PC-9 (cell line): Measurements from ENCODE around the gene MYL4. TPM values are rescaled to one million over a fixed set of nuclear protein-coding genes. Genes with fewer than 3 reads are reported as not detected.

ENCODE experiments used
- BruUV-seq: library from RNA; stranded (reverse); fragments of 400-500 nt; replicated peaks from 2 replicates; lab custom pipeline; 2021; lab: Mats Ljungman, UMichigan
- CTCF ChIA-PET: fragments of 300-600 bp; sonication (Branson Sonifier 250); formaldehyde crosslinking; loops from one replicate; lab custom pipeline; 2022; ENCODE audit warnings: antibody characterized with exemption; lab: Charles Lee
- POLR2A ChIA-PET: fragments of 300-600 bp; sonication (Branson Sonifier 250); formaldehyde crosslinking; loops from one replicate; lab custom pipeline; 2022; ENCODE audit warnings: antibody characterized with exemption; ENCODE audit not compliant: unreplicated experiment; lab: Charles Lee
- DNase-seq, 2 experiments: peaks; one replicate each; pipeline versions ENCODE4 v3.0.0 to v3.0.0-alpha.2; 2015 to 2022; ENCODE audit warnings: mixed read lengths in 1 of 2
- H2AFZ ChIP-seq: fragments of 200-600 bp; sonication (generic); 2 replicates; pipeline ENCODE4 v1.8.1; 2017; ENCODE audit warnings: antibody characterized with exemption
- H3F3A ChIP-seq: fragments of 200-600 bp; sonication (generic); 2 replicates; pipeline ENCODE4 v1.8.1; 2017; ENCODE audit warnings: antibody characterized with exemption, mild to moderate bottlenecking, low read depth; ENCODE audit not compliant: insufficient read depth
- H3K27ac ChIP-seq: fragments of 200-600 bp; sonication (generic); 2 replicates; pipeline ENCODE4 v1.6.1; 2016; ENCODE audit warnings: mixed run types
- H3K27me3 ChIP-seq: fragments of 200-600 bp; sonication (generic); 2 replicates; pipeline ENCODE4 v1.6.1; 2016; ENCODE audit warnings: low read depth, mixed run types; ENCODE audit not compliant: insufficient read depth
- H3K36me3 ChIP-seq: fragments of 200-600 bp; sonication (generic); 2 replicates; pipeline ENCODE4 v1.6.1; 2016; ENCODE audit warnings: low read depth, mixed run types
- H3K4me1 ChIP-seq: fragments of 200-600 bp; sonication (generic); replicated peaks from 2 replicates; pipeline ENCODE4 v1.6.1; 2016; ENCODE audit warnings: mixed run types; ENCODE audit not compliant: insufficient read depth
- H3K4me2 ChIP-seq: fragments of 200-600 bp; sonication (generic); 2 replicates; pipeline ENCODE4 v1.6.1; 2017; ENCODE audit warnings: mixed run types
- H3K4me3 ChIP-seq: fragments of 200-600 bp; sonication (generic); 2 replicates; pipeline ENCODE4 v1.6.1; 2016; ENCODE audit warnings: mixed run types
- H3K79me2 ChIP-seq: fragments of 200-600 bp; sonication (generic); 2 replicates; pipeline ENCODE4 v1.6.1; 2017; ENCODE audit warnings: low read depth, mixed run types
- H3K9me2 ChIP-seq: fragments of 200-600 bp; sonication (generic); 2 replicates; pipeline ENCODE4 v1.8.1; 2017; ENCODE audit warnings: mild to moderate bottlenecking; ENCODE audit not compliant: insufficient read depth
- H3K9me3 ChIP-seq: fragments of 200-600 bp; sonication (generic); 2 replicates; pipeline ENCODE4 v1.8.1; 2016; ENCODE audit warnings: low read depth; ENCODE audit not compliant: insufficient read depth
- H4K20me1 ChIP-seq: fragments of 200-600 bp; sonication (generic); 2 replicates; pipeline ENCODE4 v1.8.1; 2017; ENCODE audit not compliant: insufficient read depth
- EZH2 ChIP-seq: fragments of 200-600 bp; sonication (generic); IDR thresholded peaks from 2 replicates; pipeline ENCODE4 v1.8.0; 2017; ENCODE audit warnings: antibody characterized with exemption, low read depth
- intact Hi-C: fragments of 100-400 bp; cut with micrococcal nuclease; formaldehyde crosslinking; loops from one replicate; pipeline ENCODE4 v1.10.0; 2022; ENCODE audit not compliant: unreplicated experiment
- total RNA-seq: library from RNA; stranded (reverse); gene quantifications from 2 replicates; pipeline ENCODE4 v1.2.3, GENCODE V29; 2021
- TF ChIP-seq, protein P1 (sequence below): fragments of 200-600 bp; sonication (generic); conservative IDR thresholded peaks from 2 replicates; pipeline ENCODE4 v1.6.1; 2017; ENCODE audit warnings: mixed run types, antibody characterized with exemption, mild to moderate bottlenecking, moderate library complexity

MYL4 gene
- total RNA-seq, 1 experiment from 2014 or later, result not detected

DNA sequence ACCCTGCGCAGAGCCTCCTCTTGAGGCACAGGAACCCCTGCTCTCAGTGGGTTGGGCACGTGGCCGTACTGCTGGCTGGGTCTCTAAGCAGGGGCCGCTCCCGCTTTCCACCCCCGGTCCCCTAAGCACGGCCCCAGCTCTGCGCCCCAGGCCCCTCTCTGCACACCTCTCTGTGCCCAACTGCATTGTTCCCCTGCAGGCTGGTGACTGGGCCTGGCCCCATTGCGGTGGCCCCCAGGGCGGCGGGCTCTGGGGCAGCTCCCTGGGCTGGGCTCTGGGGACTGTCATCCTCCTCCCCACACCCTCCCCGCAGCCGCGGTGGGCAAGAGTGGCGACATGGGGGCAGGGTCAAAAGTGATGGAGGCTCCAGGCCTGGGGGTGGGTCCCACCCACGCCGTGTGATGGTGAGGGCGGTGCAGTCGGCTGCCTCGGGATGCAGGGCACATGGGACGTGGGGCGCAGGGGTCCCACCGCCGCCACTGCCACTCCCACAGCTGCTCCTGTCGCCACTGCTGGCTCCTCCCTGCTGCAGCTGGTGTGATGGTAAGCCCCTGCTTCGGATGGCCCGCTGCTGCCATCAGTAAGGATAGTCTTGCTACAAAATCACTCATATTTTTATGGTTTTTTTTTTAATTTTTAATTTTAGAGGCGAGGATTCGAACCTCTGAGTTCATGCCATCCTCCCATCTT is 29.3 kb downstream of the MYL4 start:
- Histone ChIP-seq H4K20me1 (no peaks in the 10 kb centered on the region), H3K27ac (no peak overlapping the region), H3F3A (peaks cover 29% of the 10 kb centered on the region), H3K4me3 (no peak overlapping the region), H3K36me3 (no peaks in the 10 kb centered on the region), H3K79me2 (no peaks in the 10 kb centered on the region), H3K4me1 (peaks cover 29% of the 10 kb centered on the region), H3K9me3 (no peaks in the 10 kb centered on the region), H3K9me2 (no peaks in the 10 kb centered on the region), H3K27me3 (no peaks in the 10 kb centered on the region), H2AFZ (no peak overlapping the region), H3K4me2 (no peak overlapping the region)
- DNase-seq, result no peak
- intact Hi-C loops, result no loop called here
- no TSS peak for BruUV-seq
- ChIA-PET CTCF (no interaction called here), POLR2A (no interaction called here)
- TF ChIP-seq EZH2, result no peak
- TF ChIP-seq, protein P1, sequence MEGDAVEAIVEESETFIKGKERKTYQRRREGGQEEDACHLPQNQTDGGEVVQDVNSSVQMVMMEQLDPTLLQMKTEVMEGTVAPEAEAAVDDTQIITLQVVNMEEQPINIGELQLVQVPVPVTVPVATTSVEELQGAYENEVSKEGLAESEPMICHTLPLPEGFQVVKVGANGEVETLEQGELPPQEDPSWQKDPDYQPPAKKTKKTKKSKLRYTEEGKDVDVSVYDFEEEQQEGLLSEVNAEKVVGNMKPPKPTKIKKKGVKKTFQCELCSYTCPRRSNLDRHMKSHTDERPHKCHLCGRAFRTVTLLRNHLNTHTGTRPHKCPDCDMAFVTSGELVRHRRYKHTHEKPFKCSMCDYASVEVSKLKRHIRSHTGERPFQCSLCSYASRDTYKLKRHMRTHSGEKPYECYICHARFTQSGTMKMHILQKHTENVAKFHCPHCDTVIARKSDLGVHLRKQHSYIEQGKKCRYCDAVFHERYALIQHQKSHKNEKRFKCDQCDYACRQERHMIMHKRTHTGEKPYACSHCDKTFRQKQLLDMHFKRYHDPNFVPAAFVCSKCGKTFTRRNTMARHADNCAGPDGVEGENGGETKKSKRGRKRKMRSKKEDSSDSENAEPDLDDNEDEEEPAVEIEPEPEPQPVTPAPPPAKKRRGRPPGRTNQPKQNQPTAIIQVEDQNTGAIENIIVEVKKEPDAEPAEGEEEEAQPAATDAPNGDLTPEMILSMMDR, result no peak

DNA sequence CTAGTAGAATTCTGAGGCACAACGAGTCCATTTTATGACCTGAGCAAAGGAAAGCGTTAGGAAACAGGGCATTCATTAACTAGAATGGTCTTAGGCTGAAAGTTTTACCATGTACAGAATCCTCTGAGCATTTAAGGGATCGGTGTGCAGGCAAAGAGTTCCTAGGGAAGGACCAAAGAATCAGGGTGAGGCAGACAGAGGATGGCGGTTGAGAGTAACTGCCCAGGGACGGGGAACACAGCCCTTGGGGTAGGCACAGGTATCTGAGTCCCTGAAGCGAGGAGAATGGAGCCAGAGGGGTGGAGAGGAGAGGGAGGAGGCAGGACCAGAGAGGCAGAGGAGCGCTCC is 30.4 kb downstream of the MYL4 start:
- CTCF ChIA-PET, result no interaction called here

DNA sequence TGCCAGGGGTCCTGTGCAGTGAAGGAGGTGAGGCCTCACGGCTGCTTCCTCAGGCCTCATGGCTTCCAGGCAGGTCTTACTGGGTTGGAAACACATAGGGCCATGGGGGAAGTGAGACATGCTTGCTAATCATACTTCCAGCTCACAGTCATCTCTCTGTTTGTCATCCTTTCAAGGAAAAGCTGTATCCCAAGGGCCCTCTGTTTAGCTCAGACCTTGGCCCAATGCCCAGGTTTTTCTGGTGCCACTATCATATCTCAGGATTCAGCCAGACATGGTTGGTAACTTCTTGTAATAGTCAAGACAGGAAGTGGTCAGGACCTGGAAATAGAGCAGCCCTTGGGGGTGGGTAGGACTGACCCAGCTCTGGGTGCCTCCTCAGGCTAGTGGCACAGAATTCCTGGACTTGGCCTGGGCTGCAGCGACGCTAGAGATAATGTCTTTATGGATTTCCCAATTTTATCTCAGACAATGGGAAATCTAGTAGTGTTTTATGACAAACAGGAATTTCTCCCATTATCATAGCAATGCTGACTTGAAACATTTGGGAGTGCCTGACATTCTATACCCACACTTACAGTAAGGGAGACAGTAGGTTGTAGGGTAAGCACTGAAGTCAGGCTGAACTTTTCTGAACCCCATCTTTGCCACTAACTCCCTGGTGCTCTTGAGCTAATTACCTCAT is 31.0 kb downstream of the MYL4 start:
- Histone ChIP-seq H3K27ac (peak overlapping the region; percentile 79), H2AFZ (no peak overlapping the region), H3K4me1 (peaks cover 29% of the 10 kb centered on the region), H3K4me2 (peak overlapping the region; percentile 43), H3K9me2 (no peaks in the 10 kb centered on the region), H3K9me3 (no peaks in the 10 kb centered on the region), H3F3A (peaks cover 29% of the 10 kb centered on the region), H3K79me2 (no peaks in the 10 kb centered on the region), H3K36me3 (no peaks in the 10 kb centered on the region), H3K27me3 (no peaks in the 10 kb centered on the region), H3K4me3 (no peak overlapping the region), H4K20me1 (no peaks in the 10 kb centered on the region)
- TF ChIP-seq EZH2, result no peak
- TF ChIP-seq, protein P1, result no peak
- intact Hi-C loops, result loop anchor here (1.0 to 5.0 kb wide), 2 partner anchors 37 to 65 kb away; no protein-coding TSS in a partner anchor
- no TSS peak for BruUV-seq
- ChIA-PET POLR2A (interaction anchor here (0.6 to 1.0 kb wide), 4 partner anchors 13 to 1651 kb away, joined by 3 to 4 read pairs (median 3); no protein-coding TSS in a partner anchor), CTCF (interaction anchor here (1.1 kb wide), 1 partner anchor 75 kb away, joined by 3 read pairs; no protein-coding TSS in a partner anchor)
- peak; percentile 87 to 97 for DNase-seq

More for the DNA sequence above, 30.4 kb downstream of the MYL4 start:
- TF ChIP-seq EZH2, result no peak
- TF ChIP-seq, protein P1, result no peak
- Histone ChIP-seq H3K79me2 (no peaks in the 10 kb centered on the region), H3K9me3 (no peaks in the 10 kb centered on the region), H3F3A (peaks cover 29% of the 10 kb centered on the region), H3K9me2 (no peaks in the 10 kb centered on the region), H3K27me3 (no peaks in the 10 kb centered on the region), H4K20me1 (no peaks in the 10 kb centered on the region), H3K36me3 (no peaks in the 10 kb centered on the region), H3K4me3 (no peak overlapping the region), H3K27ac (peak overlapping the region; percentile 79), H2AFZ (no peak overlapping the region), H3K4me2 (peak overlapping the region; percentile 37), H3K4me1 (peaks cover 29% of the 10 kb centered on the region)
- intact Hi-C loops, result no loop called here
- BruUV-seq, result no TSS peak
- POLR2A ChIA-PET, result interaction anchor here (0.6 to 1.0 kb wide), 3 partner anchors 36 to 1652 kb away, joined by 3 to 4 read pairs (median 3); no protein-coding TSS in a partner anchor
- no peak for DNase-seq
